Measurements from ENCODE around the gene PLGLB2.
"Not testable (repeated sequence)": the region's sequence is repeated elsewhere in the genome, so short reads cannot be mapped to it uniquely, and the experiment has no call there.

Gene PLGLB2

DNA sequence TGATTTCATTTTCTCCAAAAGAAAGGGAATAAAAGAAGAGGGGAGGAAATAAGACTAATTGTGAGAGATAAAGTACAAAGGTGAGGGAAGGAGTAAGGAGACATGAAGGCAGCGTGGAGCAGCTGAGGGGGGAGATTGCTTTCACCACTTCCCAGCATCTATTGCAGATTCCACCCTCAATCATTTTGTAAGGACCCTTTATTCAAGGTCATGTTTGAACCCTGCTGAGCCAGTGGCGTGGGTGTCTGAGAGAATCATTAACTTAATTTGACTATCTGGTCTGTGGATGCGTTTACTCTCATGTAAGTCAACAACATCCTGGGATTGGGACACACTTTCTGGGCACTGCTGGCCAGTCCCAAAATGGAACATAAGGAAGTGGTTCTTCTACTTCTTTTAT lies at the start of gene PLGLB2:
Gene PLGLB2 (plus strand): TSS at position 297 of the 400 bp plus-strand sequence. CDS start 67 bp downstream, at position 364.
- in situ Hi-C loops (cut with HindIII; ENCODE audit: low sequenced_read_pairs), result not testable (repeated sequence)

- in situ Hi-C loops (cut with HindIII; ENCODE audit: low sequenced_read_pairs), result not testable (repeated sequence)
Measured at GRCh38 chr2:87704572-87705323, 43.1 kb upstream of the PLGLB2 start.

- in situ Hi-C loops (cut with HindIII; ENCODE audit: low sequenced_read_pairs), result not testable (repeated sequence)
Measured at GRCh38 chr2:87708368-87708767, 39.5 kb upstream of the PLGLB2 start.

DNA sequence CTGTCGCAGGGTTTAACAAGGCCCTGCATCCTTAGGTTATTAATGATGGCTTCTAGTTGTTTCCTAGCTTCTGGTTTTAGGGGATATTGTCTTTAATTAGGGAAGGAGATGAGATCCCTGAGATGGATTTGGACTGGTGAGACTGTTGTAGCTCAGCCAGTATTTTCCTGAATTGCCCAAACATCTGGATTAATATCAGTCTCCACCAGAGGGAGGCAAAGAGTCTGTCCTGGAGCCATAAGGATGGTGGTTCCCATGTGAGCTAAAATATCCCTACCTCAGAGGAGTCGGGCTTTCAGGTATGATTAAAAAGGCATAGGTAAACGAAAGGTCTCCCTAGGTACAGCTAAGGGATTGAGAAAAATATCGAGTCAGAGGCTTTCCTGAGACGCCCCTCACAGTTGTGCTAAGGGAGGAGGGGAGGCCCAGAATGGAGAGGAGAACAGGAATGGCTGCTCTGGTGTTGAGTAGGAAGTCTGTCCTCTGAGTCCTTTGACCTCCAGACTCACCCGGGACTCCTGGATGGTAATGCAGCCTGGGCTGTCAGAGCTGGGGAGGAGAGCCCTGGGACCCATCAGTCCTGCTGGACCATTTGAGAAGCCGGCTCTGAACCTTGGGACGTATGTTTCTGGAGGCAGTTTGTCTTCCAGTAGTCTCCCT lies 19.8 kb upstream of the PLGLB2 start:
- in situ Hi-C loops (cut with HindIII; ENCODE audit: low sequenced_read_pairs), result not testable (repeated sequence)

GRCh38 chr2:87740928-87741327 lies 7.0 kb upstream of the PLGLB2 start:
- in situ Hi-C loops (cut with HindIII; ENCODE audit: low sequenced_read_pairs), result not testable (repeated sequence)

- in situ Hi-C loops (cut with HindIII; ENCODE audit: low sequenced_read_pairs), result not testable (repeated sequence)
Measured at GRCh38 chr2:87742393-87743108, 5.3 kb upstream of the PLGLB2 start.

DNA sequence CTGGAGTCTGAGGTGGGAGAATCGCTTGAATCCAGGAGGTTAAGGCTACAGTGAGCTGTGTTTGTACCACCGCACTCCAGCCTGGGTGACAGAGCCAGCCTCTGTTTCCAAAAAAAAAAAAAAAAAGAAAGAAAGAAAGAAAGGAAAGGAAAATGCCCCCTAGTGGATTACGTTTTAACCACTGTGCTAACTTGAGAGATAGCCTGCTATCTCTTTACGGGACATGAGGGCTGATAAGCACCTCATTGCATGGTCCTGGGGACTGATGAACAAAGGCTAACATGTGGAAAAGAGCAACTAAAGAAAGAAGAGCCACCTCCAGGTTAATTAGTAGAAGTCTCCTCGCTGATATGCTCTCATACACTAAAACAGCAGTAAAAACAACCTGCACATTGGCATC lies 4.2 kb upstream of the PLGLB2 start:
- in situ Hi-C loops (cut with HindIII; ENCODE audit: low sequenced_read_pairs), result not testable (repeated sequence)

DNA sequence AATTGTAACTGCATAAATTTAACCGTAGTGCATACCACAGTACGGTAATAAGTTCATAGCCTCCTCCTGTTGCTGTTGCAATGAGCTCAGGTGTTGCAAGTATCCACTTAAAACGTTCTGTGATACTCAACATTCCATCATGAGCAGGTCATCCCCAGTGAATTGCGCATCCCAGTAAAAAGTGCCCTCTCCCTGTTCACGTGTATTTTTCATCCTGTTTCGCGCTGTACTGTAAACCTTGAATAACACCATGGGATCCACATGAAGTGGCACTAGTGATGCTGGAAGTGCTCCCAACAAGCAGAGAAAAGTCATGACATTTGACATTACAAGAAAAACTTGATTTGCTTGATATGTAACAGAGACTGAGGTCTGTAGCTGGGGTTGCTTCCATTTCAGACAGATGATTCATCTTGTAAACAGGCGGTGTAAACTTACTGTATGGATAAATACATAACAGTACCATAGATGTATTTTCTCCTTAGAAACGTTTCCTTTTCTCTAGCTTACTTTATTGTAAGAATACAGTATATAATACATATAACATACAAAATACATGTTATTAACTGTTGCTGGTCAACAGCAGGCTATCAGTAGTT lies 2.4 kb upstream of the PLGLB2 start:
- in situ Hi-C loops (cut with HindIII; ENCODE audit: low sequenced_read_pairs), result not testable (repeated sequence)

DNA sequence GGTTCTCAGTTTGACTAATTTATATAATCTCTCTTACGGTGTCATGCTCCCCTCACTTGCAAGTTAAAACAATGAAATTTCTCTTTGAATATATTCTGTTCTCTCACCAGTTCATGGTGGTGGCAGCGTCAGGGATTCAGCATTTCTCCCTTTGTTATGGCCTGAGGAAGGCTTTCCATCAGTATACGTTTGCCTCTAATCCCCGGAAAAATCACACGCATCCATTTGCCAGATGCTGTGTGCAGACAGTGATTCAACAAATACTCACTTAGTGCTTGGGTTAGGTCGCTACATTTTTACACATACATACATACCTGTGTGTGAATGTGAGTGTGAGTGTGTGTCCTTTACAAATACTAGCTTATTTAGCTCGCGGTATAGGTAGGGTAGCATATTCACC lies 637 bp downstream of the PLGLB2 start:
- in situ Hi-C loops (cut with HindIII; ENCODE audit: low sequenced_read_pairs), result not testable (repeated sequence)

DNA sequence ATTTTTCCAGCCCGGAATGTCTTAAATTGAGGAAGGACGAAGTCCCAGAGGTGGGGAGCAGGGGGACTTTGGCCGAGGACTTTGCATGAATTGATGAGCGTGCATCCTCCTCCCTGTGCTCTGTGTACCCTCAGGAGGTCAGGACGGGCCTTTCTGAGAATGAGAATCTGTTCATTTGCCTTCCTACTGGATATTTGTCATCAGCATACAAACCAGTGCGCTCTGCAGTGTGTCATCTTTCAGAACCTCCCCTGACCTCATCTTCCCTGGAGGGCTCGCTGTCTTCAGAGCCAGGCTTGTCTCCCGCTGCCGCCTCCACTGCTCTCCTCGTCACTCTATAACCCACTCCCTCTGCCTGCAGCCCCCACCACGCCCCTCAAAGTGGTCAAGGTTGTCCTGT lies 2.7 kb downstream of the PLGLB2 start:
- in situ Hi-C loops (cut with HindIII; ENCODE audit: low sequenced_read_pairs), result not testable (repeated sequence)

DNA sequence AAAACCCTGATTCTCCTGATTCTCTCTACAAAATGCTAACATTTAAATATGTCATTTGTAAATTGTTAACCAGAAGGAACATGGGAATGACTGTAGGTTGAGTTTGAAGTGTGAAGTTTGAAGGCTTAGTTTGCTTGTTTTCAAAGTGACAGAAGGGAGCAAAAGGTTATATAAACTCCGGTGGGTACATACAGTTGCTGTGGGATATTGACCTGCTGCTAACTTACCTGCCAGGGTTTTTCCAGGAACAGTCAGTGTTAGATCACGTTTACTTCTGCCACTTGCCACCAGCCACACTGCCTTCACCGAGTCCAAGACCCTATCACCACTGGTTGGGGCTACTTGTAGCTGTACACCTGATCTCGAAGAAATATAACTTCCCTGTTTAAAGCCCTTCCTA lies 6.9 kb downstream of the PLGLB2 start:
- in situ Hi-C loops (cut with HindIII; ENCODE audit: low sequenced_read_pairs), result not testable (repeated sequence)

Data from endothelial cell of hepatic sinusoid (primary cell).